GM08714 (cell line): ENCODE results near the gene USP3.
"Not testable (repeated sequence)": the region's sequence is repeated elsewhere in the genome, so short reads cannot be mapped to it uniquely, and the experiment has no call there.

Experiments used
- H3K4me3 ChIP-seq: fragments of 200-500 bp; sonication (Bioruptor generic); 2 replicates; pipeline ENCODE4 v1.5.1; 2014; ENCODE audit warnings: mild to moderate bottlenecking, low read length, inconsistent platforms
- ZNF274 ChIP-seq: IDR thresholded peaks from 2 replicates; pipeline ENCODE4 v1.6.1; 2012; ENCODE audit warnings: mild to moderate bottlenecking, low read depth, low read length

USP3 gene

GRCh38 chr15:63487076-63487757, 17.2 kb upstream of the USP3 start:
- no peak overlapping the region for H3K4me3 ChIP-seq
- no peak for TF ChIP-seq ZNF274

GRCh38 chr15:63487758-63488397, 16.5 kb upstream of the USP3 start:
- not testable (repeated sequence) for H3K4me3 ChIP-seq

- no peak for TF ChIP-seq ZNF274
- H3K4me3 ChIP-seq: no peak overlapping the region
Measured at GRCh38 chr15:63488398-63488960, 15.9 kb upstream of the USP3 start.

GRCh38 chr15:63489352-63489751, 15.0 kb upstream of the USP3 start:
- no peak overlapping the region for H3K4me3 ChIP-seq
- no peak for TF ChIP-seq ZNF274

GRCh38 chr15:63490345-63491034, 13.9 kb upstream of the USP3 start:
- H3K4me3 ChIP-seq: no peak overlapping the region
- no peak for TF ChIP-seq ZNF274

GRCh38 chr15:63491116-63491827, 13.1 kb upstream of the USP3 start:
- no peak for TF ChIP-seq ZNF274
- H3K4me3 ChIP-seq: no peak overlapping the region

GRCh38 chr15:63491979-63492378, 12.4 kb upstream of the USP3 start:
- TF ChIP-seq ZNF274: no peak
- no peak overlapping the region for H3K4me3 ChIP-seq

GRCh38 chr15:63492541-63493077, 11.8 kb upstream of the USP3 start:
- H3K4me3 ChIP-seq: no peak overlapping the region
- no peak for TF ChIP-seq ZNF274

GRCh38 chr15:63493436-63493835, 11.0 kb upstream of the USP3 start:
- no peak overlapping the region for H3K4me3 ChIP-seq
- no peak for TF ChIP-seq ZNF274

- TF ChIP-seq ZNF274: no peak
- H3K4me3 ChIP-seq: no peak overlapping the region
Measured at GRCh38 chr15:63494408-63494807, 10.0 kb upstream of the USP3 start.

- TF ChIP-seq ZNF274: no peak
- H3K4me3 ChIP-seq: no peak overlapping the region
Measured at GRCh38 chr15:63495343-63495742, 9.1 kb upstream of the USP3 start.

GRCh38 chr15:63495780-63496488, 8.5 kb upstream of the USP3 start:
- H3K4me3 ChIP-seq: no peak overlapping the region
- TF ChIP-seq ZNF274: no peak

- no peak for TF ChIP-seq ZNF274
- H3K4me3 ChIP-seq: peak overlapping the region; percentile 25; the same call in 1 of the 2 replicates
Measured at GRCh38 chr15:63497642-63498467, 6.5 kb upstream of the USP3 start.

GRCh38 chr15:63499175-63499549, 5.2 kb upstream of the USP3 start:
- H3K4me3 ChIP-seq: no peak overlapping the region
- no peak for TF ChIP-seq ZNF274
